WTC11 (cell line): Measurements from ENCODE around the gene ABRAXAS1. TPM values are rescaled to one million over a fixed set of nuclear protein-coding genes. Genes with fewer than 3 reads are reported as not detected.

Source experiments
- MYBL2 ChIP-seq: sonication (generic); formaldehyde crosslinking; IDR thresholded peaks from 2 replicates; pipeline ENCODE4 v1.8.1; 2023; ENCODE audit warnings: mild to moderate bottlenecking, moderate library complexity, missing genetic modification reagents
- NFE2L1 ChIP-seq: sonication (generic); formaldehyde crosslinking; IDR thresholded peaks from 2 replicates; pipeline ENCODE4 v1.8.1; 2023; ENCODE audit warnings: missing genetic modification reagents
- RORB ChIP-seq: fragments of 250-450 bp; sonication (Bioruptor Pico); IDR thresholded peaks from 2 replicates; pipeline ENCODE4 v1.9.0; 2021; ENCODE audit warnings: mild to moderate bottlenecking
- TP53 ChIP-seq: sonication (generic); formaldehyde crosslinking; IDR thresholded peaks from 2 replicates; pipeline ENCODE4 v1.8.1; 2023; ENCODE audit warnings: mild to moderate bottlenecking, missing genetic modification reagents
- ZBTB21 ChIP-seq: sonication (generic); formaldehyde crosslinking; IDR thresholded peaks from 2 replicates; pipeline ENCODE4 v1.8.1; 2023; ENCODE audit warnings: mild to moderate bottlenecking, missing genetic modification reagents, borderline replicate concordance
- ZNF317 ChIP-seq: sonication (generic); formaldehyde crosslinking; IDR thresholded peaks from 2 replicates; pipeline ENCODE4 v1.8.1; 2023; ENCODE audit warnings: low read depth, mild to moderate bottlenecking, moderate library complexity, missing genetic modification reagents, borderline replicate concordance
- ZNF396 ChIP-seq: fragments of 250-450 bp; sonication (Bioruptor Pico); IDR thresholded peaks from 2 replicates; pipeline ENCODE4 v1.8.0; 2021; ENCODE audit warnings: mild to moderate bottlenecking, moderate library complexity, borderline replicate concordance
- ZNF416 ChIP-seq: fragments of 250-450 bp; sonication (Bioruptor Pico); IDR thresholded peaks from 2 replicates; pipeline ENCODE4 v1.9.0; 2021; ENCODE audit warnings: mild to moderate bottlenecking, inconsistent platforms
- total RNA-seq: library from RNA; stranded (reverse); gene quantifications from 3 replicates; pipeline ENCODE4 v1.2.3, GENCODE V29; 2021
- TF ChIP-seq, protein P1 (sequence below): fragments of 250-450 bp; sonication (Bioruptor Pico); IDR thresholded peaks from 2 replicates; pipeline ENCODE4 v1.9.0; 2021; ENCODE audit warnings: mild to moderate bottlenecking, borderline replicate concordance
- TF ChIP-seq, protein P2 (sequence below): sonication (generic); formaldehyde crosslinking; IDR thresholded peaks from 2 replicates; pipeline ENCODE4 v1.8.1; 2023; ENCODE audit warnings: mild to moderate bottlenecking, missing genetic modification reagents, moderate library complexity
- TF ChIP-seq, protein P3 (sequence below): sonication (generic); formaldehyde crosslinking; IDR thresholded peaks from 2 replicates; pipeline ENCODE4 v1.8.1; 2023; ENCODE audit warnings: mild to moderate bottlenecking, moderate library complexity, missing genetic modification reagents
- TF ChIP-seq, protein P4 (sequence below): sonication (generic); formaldehyde crosslinking; IDR thresholded peaks from 2 replicates; pipeline ENCODE4 v1.8.0; 2022; ENCODE audit warnings: mild to moderate bottlenecking, missing genetic modification reagents
- TF ChIP-seq, protein P5 (sequence below): sonication (generic); formaldehyde crosslinking; IDR thresholded peaks from 2 replicates; pipeline ENCODE4 v1.8.0; 2023; ENCODE audit warnings: missing genetic modification reagents, mild to moderate bottlenecking, borderline replicate concordance
- TF ChIP-seq, protein P6 (sequence below): sonication (generic); formaldehyde crosslinking; IDR thresholded peaks from 2 replicates; pipeline ENCODE4 v1.8.0; 2022; ENCODE audit warnings: mild to moderate bottlenecking, missing genetic modification reagents
- TF ChIP-seq, protein P7 (sequence below): fragments of 250-450 bp; sonication (Bioruptor Pico); IDR thresholded peaks from 2 replicates; pipeline ENCODE4 v1.8.0; 2021; ENCODE audit warnings: mild to moderate bottlenecking
- TF ChIP-seq, protein P8 (sequence below): sonication (generic); formaldehyde crosslinking; IDR thresholded peaks from 2 replicates; pipeline ENCODE4 v1.8.0; 2023; ENCODE audit warnings: mild to moderate bottlenecking, missing genetic modification reagents
- TF ChIP-seq, protein P9 (sequence below): sonication (generic); formaldehyde crosslinking; IDR thresholded peaks from 2 replicates; pipeline ENCODE4 v1.8.1; 2022; ENCODE audit warnings: low read depth, mild to moderate bottlenecking, moderate library complexity, missing genetic modification reagents, borderline replicate concordance

The ABRAXAS1 gene
- total RNA-seq, 1 experiment from 2014 or later: 26.3 TPM

DNA sequence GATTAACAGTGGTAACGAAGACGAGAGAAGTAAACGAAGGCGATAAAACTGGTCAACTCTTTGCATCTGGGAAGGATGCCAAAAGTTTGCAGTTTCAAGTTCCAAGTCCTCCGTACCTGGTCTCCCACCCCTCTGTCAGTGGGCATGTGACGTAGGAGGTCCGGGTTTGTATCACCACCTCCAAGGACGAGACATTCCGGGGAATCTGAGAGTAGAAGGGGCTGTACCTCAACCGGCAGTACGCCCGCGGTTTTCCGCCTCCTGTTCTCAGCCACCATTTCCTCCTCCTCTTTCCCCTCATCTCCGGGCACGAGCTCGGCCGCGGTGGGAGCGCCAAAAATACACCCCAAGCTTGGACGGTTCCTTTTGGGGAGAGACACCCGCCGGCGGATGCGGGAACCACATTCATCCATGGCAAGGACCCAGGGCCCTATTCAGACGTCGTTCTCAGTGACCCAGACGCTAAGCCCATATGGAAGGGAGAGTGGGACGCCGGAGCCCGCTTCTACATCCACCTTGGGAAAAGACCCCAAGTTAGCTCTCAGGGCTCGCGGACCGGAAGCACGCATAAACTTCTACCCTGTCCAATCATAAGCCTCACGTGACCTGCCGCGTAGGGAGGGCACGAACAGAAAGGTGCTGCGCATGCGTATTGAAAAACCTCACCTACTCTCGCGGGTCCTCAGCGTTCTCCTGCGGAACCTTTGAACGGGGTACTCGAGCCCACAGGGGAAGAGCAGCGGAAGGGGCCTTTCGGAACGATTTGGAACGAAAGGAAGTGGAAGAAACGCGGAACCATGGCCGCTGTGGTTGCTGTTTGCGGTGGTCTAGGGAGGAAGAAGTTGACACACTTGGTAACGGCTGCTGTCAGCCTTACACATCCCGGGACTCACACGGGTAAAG lies 29.4 kb downstream of the ABRAXAS1 start, which contains the start of the genes HELQ and MRPS18C (continued):
- TF ChIP-seq, protein P1, sequence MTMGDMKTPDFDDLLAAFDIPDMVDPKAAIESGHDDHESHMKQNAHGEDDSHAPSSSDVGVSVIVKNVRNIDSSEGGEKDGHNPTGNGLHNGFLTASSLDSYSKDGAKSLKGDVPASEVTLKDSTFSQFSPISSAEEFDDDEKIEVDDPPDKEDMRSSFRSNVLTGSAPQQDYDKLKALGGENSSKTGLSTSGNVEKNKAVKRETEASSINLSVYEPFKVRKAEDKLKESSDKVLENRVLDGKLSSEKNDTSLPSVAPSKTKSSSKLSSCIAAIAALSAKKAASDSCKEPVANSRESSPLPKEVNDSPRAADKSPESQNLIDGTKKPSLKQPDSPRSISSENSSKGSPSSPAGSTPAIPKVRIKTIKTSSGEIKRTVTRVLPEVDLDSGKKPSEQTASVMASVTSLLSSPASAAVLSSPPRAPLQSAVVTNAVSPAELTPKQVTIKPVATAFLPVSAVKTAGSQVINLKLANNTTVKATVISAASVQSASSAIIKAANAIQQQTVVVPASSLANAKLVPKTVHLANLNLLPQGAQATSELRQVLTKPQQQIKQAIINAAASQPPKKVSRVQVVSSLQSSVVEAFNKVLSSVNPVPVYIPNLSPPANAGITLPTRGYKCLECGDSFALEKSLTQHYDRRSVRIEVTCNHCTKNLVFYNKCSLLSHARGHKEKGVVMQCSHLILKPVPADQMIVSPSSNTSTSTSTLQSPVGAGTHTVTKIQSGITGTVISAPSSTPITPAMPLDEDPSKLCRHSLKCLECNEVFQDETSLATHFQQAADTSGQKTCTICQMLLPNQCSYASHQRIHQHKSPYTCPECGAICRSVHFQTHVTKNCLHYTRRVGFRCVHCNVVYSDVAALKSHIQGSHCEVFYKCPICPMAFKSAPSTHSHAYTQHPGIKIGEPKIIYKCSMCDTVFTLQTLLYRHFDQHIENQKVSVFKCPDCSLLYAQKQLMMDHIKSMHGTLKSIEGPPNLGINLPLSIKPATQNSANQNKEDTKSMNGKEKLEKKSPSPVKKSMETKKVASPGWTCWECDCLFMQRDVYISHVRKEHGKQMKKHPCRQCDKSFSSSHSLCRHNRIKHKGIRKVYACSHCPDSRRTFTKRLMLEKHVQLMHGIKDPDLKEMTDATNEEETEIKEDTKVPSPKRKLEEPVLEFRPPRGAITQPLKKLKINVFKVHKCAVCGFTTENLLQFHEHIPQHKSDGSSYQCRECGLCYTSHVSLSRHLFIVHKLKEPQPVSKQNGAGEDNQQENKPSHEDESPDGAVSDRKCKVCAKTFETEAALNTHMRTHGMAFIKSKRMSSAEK (CRISPR knock-in tag): no peak
- no peak for TF ChIP-seq ZNF396 (CRISPR knock-in tag)
- TF ChIP-seq, protein P2, sequence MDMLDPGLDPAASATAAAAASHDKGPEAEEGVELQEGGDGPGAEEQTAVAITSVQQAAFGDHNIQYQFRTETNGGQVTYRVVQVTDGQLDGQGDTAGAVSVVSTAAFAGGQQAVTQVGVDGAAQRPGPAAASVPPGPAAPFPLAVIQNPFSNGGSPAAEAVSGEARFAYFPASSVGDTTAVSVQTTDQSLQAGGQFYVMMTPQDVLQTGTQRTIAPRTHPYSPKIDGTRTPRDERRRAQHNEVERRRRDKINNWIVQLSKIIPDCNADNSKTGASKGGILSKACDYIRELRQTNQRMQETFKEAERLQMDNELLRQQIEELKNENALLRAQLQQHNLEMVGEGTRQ (CRISPR knock-in tag): peak; percentile 99
- TF ChIP-seq, protein P3, sequence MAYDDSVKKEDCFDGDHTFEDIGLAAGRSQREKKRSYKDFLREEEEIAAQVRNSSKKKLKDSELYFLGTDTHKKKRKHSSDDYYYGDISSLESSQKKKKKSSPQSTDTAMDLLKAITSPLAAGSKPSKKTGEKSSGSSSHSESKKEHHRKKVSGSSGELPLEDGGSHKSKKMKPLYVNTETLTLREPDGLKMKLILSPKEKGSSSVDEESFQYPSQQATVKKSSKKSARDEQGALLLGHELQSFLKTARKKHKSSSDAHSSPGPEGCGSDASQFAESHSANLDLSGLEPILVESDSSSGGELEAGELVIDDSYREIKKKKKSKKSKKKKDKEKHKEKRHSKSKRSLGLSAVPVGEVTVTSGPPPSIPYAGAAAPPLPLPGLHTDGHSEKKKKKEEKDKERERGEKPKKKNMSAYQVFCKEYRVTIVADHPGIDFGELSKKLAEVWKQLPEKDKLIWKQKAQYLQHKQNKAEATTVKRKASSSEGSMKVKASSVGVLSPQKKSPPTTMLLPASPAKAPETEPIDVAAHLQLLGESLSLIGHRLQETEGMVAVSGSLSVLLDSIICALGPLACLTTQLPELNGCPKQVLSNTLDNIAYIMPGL (CRISPR knock-in tag): peak; percentile 41; the same call in 1 of the 2 replicates
- TF ChIP-seq, protein P4, sequence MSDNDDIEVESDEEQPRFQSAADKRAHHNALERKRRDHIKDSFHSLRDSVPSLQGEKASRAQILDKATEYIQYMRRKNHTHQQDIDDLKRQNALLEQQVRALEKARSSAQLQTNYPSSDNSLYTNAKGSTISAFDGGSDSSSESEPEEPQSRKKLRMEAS (CRISPR knock-in tag): peak; percentile 81
- 0 out of 2 replicates have a peak, but pooled peaks have one; percentile 6 for TF ChIP-seq ZNF416 (CRISPR knock-in tag)
- no peak for TF ChIP-seq ZNF317 (CRISPR knock-in tag)
- TF ChIP-seq, protein P5, sequence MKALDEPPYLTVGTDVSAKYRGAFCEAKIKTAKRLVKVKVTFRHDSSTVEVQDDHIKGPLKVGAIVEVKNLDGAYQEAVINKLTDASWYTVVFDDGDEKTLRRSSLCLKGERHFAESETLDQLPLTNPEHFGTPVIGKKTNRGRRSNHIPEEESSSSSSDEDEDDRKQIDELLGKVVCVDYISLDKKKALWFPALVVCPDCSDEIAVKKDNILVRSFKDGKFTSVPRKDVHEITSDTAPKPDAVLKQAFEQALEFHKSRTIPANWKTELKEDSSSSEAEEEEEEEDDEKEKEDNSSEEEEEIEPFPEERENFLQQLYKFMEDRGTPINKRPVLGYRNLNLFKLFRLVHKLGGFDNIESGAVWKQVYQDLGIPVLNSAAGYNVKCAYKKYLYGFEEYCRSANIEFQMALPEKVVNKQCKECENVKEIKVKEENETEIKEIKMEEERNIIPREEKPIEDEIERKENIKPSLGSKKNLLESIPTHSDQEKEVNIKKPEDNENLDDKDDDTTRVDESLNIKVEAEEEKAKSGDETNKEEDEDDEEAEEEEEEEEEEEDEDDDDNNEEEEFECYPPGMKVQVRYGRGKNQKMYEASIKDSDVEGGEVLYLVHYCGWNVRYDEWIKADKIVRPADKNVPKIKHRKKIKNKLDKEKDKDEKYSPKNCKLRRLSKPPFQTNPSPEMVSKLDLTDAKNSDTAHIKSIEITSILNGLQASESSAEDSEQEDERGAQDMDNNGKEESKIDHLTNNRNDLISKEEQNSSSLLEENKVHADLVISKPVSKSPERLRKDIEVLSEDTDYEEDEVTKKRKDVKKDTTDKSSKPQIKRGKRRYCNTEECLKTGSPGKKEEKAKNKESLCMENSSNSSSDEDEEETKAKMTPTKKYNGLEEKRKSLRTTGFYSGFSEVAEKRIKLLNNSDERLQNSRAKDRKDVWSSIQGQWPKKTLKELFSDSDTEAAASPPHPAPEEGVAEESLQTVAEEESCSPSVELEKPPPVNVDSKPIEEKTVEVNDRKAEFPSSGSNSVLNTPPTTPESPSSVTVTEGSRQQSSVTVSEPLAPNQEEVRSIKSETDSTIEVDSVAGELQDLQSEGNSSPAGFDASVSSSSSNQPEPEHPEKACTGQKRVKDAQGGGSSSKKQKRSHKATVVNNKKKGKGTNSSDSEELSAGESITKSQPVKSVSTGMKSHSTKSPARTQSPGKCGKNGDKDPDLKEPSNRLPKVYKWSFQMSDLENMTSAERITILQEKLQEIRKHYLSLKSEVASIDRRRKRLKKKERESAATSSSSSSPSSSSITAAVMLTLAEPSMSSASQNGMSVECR (CRISPR knock-in tag): 0 out of 2 replicates have a peak, but pooled peaks have one; percentile 27
- TF ChIP-seq RORB (CRISPR knock-in tag): no peak
- TF ChIP-seq, protein P6, sequence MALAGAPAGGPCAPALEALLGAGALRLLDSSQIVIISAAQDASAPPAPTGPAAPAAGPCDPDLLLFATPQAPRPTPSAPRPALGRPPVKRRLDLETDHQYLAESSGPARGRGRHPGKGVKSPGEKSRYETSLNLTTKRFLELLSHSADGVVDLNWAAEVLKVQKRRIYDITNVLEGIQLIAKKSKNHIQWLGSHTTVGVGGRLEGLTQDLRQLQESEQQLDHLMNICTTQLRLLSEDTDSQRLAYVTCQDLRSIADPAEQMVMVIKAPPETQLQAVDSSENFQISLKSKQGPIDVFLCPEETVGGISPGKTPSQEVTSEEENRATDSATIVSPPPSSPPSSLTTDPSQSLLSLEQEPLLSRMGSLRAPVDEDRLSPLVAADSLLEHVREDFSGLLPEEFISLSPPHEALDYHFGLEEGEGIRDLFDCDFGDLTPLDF (CRISPR knock-in tag): 0 out of 2 replicates have a peak, but pooled peaks have one; percentile 53
- TF ChIP-seq ZBTB21 (CRISPR knock-in tag): no peak
- TF ChIP-seq, protein P7, sequence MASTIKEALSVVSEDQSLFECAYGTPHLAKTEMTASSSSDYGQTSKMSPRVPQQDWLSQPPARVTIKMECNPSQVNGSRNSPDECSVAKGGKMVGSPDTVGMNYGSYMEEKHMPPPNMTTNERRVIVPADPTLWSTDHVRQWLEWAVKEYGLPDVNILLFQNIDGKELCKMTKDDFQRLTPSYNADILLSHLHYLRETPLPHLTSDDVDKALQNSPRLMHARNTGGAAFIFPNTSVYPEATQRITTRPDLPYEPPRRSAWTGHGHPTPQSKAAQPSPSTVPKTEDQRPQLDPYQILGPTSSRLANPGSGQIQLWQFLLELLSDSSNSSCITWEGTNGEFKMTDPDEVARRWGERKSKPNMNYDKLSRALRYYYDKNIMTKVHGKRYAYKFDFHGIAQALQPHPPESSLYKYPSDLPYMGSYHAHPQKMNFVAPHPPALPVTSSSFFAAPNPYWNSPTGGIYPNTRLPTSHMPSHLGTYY (CRISPR knock-in tag): no peak
- TF ChIP-seq, protein P8, sequence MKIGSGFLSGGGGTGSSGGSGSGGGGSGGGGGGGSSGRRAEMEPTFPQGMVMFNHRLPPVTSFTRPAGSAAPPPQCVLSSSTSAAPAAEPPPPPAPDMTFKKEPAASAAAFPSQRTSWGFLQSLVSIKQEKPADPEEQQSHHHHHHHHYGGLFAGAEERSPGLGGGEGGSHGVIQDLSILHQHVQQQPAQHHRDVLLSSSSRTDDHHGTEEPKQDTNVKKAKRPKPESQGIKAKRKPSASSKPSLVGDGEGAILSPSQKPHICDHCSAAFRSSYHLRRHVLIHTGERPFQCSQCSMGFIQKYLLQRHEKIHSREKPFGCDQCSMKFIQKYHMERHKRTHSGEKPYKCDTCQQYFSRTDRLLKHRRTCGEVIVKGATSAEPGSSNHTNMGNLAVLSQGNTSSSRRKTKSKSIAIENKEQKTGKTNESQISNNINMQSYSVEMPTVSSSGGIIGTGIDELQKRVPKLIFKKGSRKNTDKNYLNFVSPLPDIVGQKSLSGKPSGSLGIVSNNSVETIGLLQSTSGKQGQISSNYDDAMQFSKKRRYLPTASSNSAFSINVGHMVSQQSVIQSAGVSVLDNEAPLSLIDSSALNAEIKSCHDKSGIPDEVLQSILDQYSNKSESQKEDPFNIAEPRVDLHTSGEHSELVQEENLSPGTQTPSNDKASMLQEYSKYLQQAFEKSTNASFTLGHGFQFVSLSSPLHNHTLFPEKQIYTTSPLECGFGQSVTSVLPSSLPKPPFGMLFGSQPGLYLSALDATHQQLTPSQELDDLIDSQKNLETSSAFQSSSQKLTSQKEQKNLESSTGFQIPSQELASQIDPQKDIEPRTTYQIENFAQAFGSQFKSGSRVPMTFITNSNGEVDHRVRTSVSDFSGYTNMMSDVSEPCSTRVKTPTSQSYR: no peak
- TF ChIP-seq, protein P9, sequence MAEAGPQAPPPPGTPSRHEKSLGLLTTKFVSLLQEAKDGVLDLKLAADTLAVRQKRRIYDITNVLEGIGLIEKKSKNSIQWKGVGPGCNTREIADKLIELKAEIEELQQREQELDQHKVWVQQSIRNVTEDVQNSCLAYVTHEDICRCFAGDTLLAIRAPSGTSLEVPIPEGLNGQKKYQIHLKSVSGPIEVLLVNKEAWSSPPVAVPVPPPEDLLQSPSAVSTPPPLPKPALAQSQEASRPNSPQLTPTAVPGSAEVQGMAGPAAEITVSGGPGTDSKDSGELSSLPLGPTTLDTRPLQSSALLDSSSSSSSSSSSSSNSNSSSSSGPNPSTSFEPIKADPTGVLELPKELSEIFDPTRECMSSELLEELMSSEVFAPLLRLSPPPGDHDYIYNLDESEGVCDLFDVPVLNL (CRISPR knock-in tag): 0 out of 2 replicates have a peak, but pooled peaks have one; percentile 35
- 0 out of 2 replicates have a peak, but pooled peaks have one; percentile 27 for TF ChIP-seq NFE2L1
- TF ChIP-seq MYBL2 (CRISPR knock-in tag): peak; percentile 89
- no peak for TF ChIP-seq TP53 (CRISPR knock-in tag)
